HEK293 (cell line): ENCODE data around the gene NEURL1.

Experiments used
- ATF2 ChIP-seq: fragments of 450-650 bp; formaldehyde crosslinking; IDR thresholded peaks from 2 replicates; pipeline ENCODE4 v1.5.1; 2016; ENCODE audit warnings: missing biosample characterization, missing genetic modification characterization, low read depth
- CTCF ChIP-seq: fragments of 450-650 bp; formaldehyde crosslinking; IDR thresholded peaks from 2 replicates; pipeline ENCODE4 v1.5.1; 2016; ENCODE audit warnings: missing biosample characterization, missing genetic modification characterization
- GLIS1 ChIP-seq: fragments of 450-650 bp; formaldehyde crosslinking; IDR thresholded peaks from 2 replicates; pipeline ENCODE4 v1.5.1; 2016; ENCODE audit warnings: missing biosample characterization, missing genetic modification characterization
- HOXD13 ChIP-seq: sonication (generic); formaldehyde crosslinking; IDR thresholded peaks from 2 replicates; pipeline ENCODE4 v1.8.0; 2022; ENCODE audit warnings: missing genetic modification reagents, borderline replicate concordance
- IKZF3 ChIP-seq: fragments of 450-650 bp; IDR thresholded peaks from 2 replicates; pipeline ENCODE4 v1.5.0; 2018; ENCODE audit warnings: missing biosample characterization, mild to moderate bottlenecking, missing genetic modification characterization, moderate library complexity
- INSM2 ChIP-seq: fragments of 450-650 bp; formaldehyde crosslinking; IDR thresholded peaks from 2 replicates; pipeline ENCODE4 v1.5.1; 2016; ENCODE audit warnings: missing biosample characterization, missing genetic modification characterization
- KLF16 ChIP-seq: fragments of 450-650 bp; formaldehyde crosslinking; IDR thresholded peaks from 2 replicates; pipeline ENCODE4 v1.5.1; 2017; ENCODE audit warnings: missing biosample characterization, missing genetic modification characterization
- KLF8 ChIP-seq: fragments of 450-650 bp; formaldehyde crosslinking; IDR thresholded peaks from 2 replicates; pipeline ENCODE4 v1.5.1; 2016; ENCODE audit warnings: missing biosample characterization, missing genetic modification characterization
- OSR2 ChIP-seq: fragments of 450-650 bp; formaldehyde crosslinking; IDR thresholded peaks from 2 replicates; pipeline ENCODE4 v1.5.1; 2016; ENCODE audit warnings: missing biosample characterization, missing genetic modification characterization
- PATZ1 ChIP-seq: fragments of 450-650 bp; formaldehyde crosslinking; IDR thresholded peaks from 2 replicates; pipeline ENCODE4 v1.5.1; 2016; ENCODE audit warnings: missing biosample characterization, missing genetic modification characterization
- PRDM4 ChIP-seq: fragments of 450-650 bp; formaldehyde crosslinking; IDR thresholded peaks from 2 replicates; pipeline ENCODE4 v1.5.1; 2017; ENCODE audit warnings: missing biosample characterization, missing genetic modification characterization
- REST ChIP-seq: fragments of 450-650 bp; formaldehyde crosslinking; IDR thresholded peaks from 2 replicates; pipeline ENCODE4 v1.5.1; 2016; ENCODE audit warnings: missing biosample characterization, missing genetic modification characterization
- ZBTB1 ChIP-seq: fragments of 450-650 bp; formaldehyde crosslinking; IDR thresholded peaks from 2 replicates; pipeline ENCODE4 v1.5.1; 2016; ENCODE audit warnings: missing biosample characterization, missing genetic modification characterization
- ZBTB48 ChIP-seq: fragments of 450-650 bp; formaldehyde crosslinking; IDR thresholded peaks from 2 replicates; pipeline ENCODE4 v1.5.1; 2016; ENCODE audit warnings: missing biosample characterization, missing genetic modification characterization
- ZFP69B ChIP-seq: fragments of 450-650 bp; formaldehyde crosslinking; IDR thresholded peaks from 2 replicates; pipeline ENCODE4 v1.5.1; 2016; ENCODE audit warnings: missing biosample characterization, missing genetic modification characterization
- ZNF140 ChIP-seq: fragments of 450-650 bp; formaldehyde crosslinking; IDR thresholded peaks from 2 replicates; pipeline ENCODE4 v1.5.1; 2016; ENCODE audit warnings: missing biosample characterization, missing genetic modification characterization
- ZNF239 ChIP-seq: fragments of 450-650 bp; formaldehyde crosslinking; IDR thresholded peaks from 2 replicates; pipeline ENCODE4 v1.5.1; 2016; ENCODE audit warnings: missing biosample characterization, missing genetic modification characterization
- ZNF311 ChIP-seq: fragments of 450-650 bp; formaldehyde crosslinking; IDR thresholded peaks from 2 replicates; pipeline ENCODE4 v1.5.1; 2017; ENCODE audit warnings: missing biosample characterization, missing genetic modification characterization, borderline replicate concordance
- ZNF48 ChIP-seq: fragments of 450-650 bp; formaldehyde crosslinking; IDR thresholded peaks from 2 replicates; pipeline ENCODE4 v1.5.1; 2016; ENCODE audit warnings: missing biosample characterization, missing genetic modification characterization
- ZNF510 ChIP-seq: fragments of 450-650 bp; formaldehyde crosslinking; IDR thresholded peaks from 2 replicates; pipeline ENCODE4 v1.5.1; 2018; ENCODE audit warnings: mild to moderate bottlenecking, missing genetic modification characterization, missing biosample characterization; ENCODE audit not compliant: insufficient replicate concordance
- ZNF513 ChIP-seq: fragments of 450-650 bp; IDR thresholded peaks from 2 replicates; pipeline ENCODE4 v1.5.1; 2018; ENCODE audit warnings: missing biosample characterization, missing genetic modification characterization
- ZNF530 ChIP-seq: fragments of 450-650 bp; formaldehyde crosslinking; IDR thresholded peaks from 2 replicates; pipeline ENCODE4 v1.5.1; 2016; ENCODE audit warnings: low read depth, missing biosample characterization, missing genetic modification characterization
- ZNF585B ChIP-seq: fragments of 450-650 bp; formaldehyde crosslinking; IDR thresholded peaks from 2 replicates; pipeline ENCODE4 v1.5.1; 2016; ENCODE audit warnings: missing biosample characterization, missing genetic modification characterization
- ZNF626 ChIP-seq: fragments of 450-650 bp; sonication (Bioruptor Pico); formaldehyde crosslinking; IDR thresholded peaks from 2 replicates; pipeline ENCODE4 v1.5.1; 2018; ENCODE audit warnings: missing biosample characterization, missing genetic modification characterization, inconsistent platforms
- ZNF785 ChIP-seq: fragments of 450-650 bp; formaldehyde crosslinking; IDR thresholded peaks from 2 replicates; pipeline ENCODE4 v1.5.1; 2016; ENCODE audit warnings: missing biosample characterization, missing genetic modification characterization
- ZNF791 ChIP-seq: fragments of 450-650 bp; formaldehyde crosslinking; IDR thresholded peaks from 2 replicates; pipeline ENCODE4 v1.5.1; 2016; ENCODE audit warnings: missing biosample characterization, missing genetic modification characterization

The NEURL1 gene

GRCh38 chr10:103504181-103504783, 10.8 kb downstream of the NEURL1 start (continued):
- TF ChIP-seq INSM2 (tag by site-specific recombination) (peak; percentile 88), ZNF510 (tag by site-specific recombination) (no peak), GLIS1 (tag by site-specific recombination) (peak; percentile 94), ZNF513 (tag by site-specific recombination) (no peak), IKZF3 (tag by site-specific recombination) (no peak), ZNF585B (tag by site-specific recombination) (no peak), HOXD13 (CRISPR knock-in tag) (no peak), REST (tag by site-specific recombination) (no peak), ZBTB1 (no peak), ZNF530 (tag by site-specific recombination) (no peak), ZNF311 (no peak), PATZ1 (tag by site-specific recombination) (peak; percentile 78), KLF8 (tag by site-specific recombination) (0 out of 2 replicates have a peak, but pooled peaks have one; percentile 29), ZNF140 (tag by site-specific recombination) (no peak), ZNF785 (tag by site-specific recombination) (no peak), ZNF791 (no peak), ZNF48 (no peak), ATF2 (tag by site-specific recombination) (no peak), ZBTB48 (tag by site-specific recombination) (no peak), PRDM4 (tag by site-specific recombination) (no peak), ZNF239 (tag by site-specific recombination) (no peak), KLF16 (tag by site-specific recombination) (no peak), ZFP69B (tag by site-specific recombination) (peak; percentile 52; the same call in 1 of the 2 replicates), OSR2 (tag by site-specific recombination) (peak; percentile 74; the same call in 1 of the 2 replicates), ZNF626 (no peak), CTCF (tag by site-specific recombination) (no peak)
